ENCODE measurements around the gene SPATA17.

GRCh38 chr1:217885181-217885580, 254.0 kb downstream of the SPATA17 start:
- TF ChIP-seq ZBTB17 (tag by site-specific recombination; IDR thresholded peaks at IDR 0.05) = no peak
- no peak for TF ChIP-seq ZBTB10 (tag by site-specific recombination; IDR thresholded peaks at IDR 0.05)
- no peak for TF ChIP-seq GLI4 (tag by site-specific recombination; IDR thresholded peaks at IDR 0.05)
- TF ChIP-seq CTCF (tag by site-specific recombination; IDR thresholded peaks at IDR 0.05) = no peak
- no peak for TF ChIP-seq ZNF48 (tag by site-specific recombination; IDR thresholded peaks at IDR 0.05)
- TF ChIP-seq KLF10 (tag by site-specific recombination; IDR thresholded peaks at IDR 0.05) = no peak
- TF ChIP-seq KLF16 (tag by site-specific recombination; IDR thresholded peaks at IDR 0.05) = no peak
- no peak for TF ChIP-seq TCF7L2 (IDR thresholded peaks at IDR 0.05; ENCODE audit: borderline replicate concordance, low read depth, low read length)

Data from HEK293 (cell line).